HG03196 (cell line): ENCODE results near the gene GNAT2.

Source experiments
- ATAC-seq: cut with Tn5 transposase; IDR thresholded peaks from one replicate; pipeline ENCODE4 v1.9.1; 2021; ENCODE audit not compliant: unreplicated experiment

Gene GNAT2

GRCh38 chr1:109566982-109567381 is 52.4 kb downstream of the GNAT2 start:
- ATAC-seq, result no peak

- ATAC-seq, result no peak
These were observed 54.2 kb downstream of the GNAT2 start for GRCh38 chr1:109565241-109565640.

DNA sequence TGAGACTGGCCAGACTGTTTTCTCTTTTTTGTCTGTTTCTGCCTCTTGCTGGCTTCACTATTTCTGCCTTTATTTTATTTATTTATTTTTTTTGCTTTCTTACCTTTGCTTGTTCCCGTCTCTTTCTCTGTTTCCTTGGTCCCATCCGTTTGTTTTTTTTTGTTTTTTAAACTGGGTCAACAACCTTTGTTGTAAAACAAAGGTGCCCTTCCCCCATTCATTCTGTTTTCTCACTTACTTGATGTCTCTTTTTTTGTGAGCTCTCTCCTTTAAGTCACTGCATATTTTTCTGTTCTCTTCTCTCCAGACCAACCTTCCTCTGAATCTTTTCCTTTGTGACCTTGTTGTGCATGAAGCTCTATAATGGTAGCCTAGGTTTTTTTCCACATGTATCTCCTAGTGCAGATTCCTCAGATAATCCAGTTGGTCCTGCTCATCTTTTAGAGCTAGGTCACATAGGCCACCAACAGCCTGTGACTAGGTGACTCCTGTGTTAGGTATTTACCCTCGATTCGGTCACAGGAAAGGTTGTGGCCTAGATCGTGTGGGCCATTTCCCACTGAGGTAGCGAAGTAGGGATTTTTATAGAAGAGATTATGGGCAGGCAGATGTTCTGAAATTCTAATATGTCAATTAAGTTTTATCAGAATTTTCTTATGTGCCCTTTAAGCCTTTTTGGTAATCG is 55.1 kb downstream of the GNAT2 start:
- ATAC-seq, result no peak

DNA sequence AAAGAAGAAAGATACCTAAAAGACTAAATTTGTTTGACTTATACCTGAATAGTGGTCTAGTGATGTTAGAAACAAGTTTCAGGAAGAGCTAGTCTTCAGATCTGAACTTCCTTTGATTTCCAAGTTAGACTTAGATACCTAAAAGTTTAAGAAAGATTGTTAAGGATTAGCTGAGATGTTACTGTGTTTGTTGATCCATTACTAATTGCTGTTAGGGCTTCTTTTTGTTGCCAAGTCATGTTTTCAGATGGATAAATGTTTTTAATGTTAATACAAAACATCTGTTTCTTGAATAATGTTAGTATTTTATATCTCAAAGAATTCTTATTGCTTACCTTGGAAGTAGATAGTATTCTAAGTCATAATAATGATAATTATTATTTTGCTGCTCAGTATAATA is 59.4 kb downstream of the GNAT2 start:
- ATAC-seq, result no peak

- ATAC-seq, result no peak
These were observed 61.9 kb downstream of the GNAT2 start for GRCh38 chr1:109557520-109557919.

GRCh38 chr1:109556563-109556962 is 62.9 kb downstream of the GNAT2 start:
- ATAC-seq, result no peak
